ENCODE results near the gene TXNDC5. TPM values are rescaled to one million over a fixed set of nuclear protein-coding genes. Genes with fewer than 3 reads are reported as not detected.

Gene TXNDC5
- total RNA-seq, 1 donor from 2014 or later: 42.0 TPM

DNA sequence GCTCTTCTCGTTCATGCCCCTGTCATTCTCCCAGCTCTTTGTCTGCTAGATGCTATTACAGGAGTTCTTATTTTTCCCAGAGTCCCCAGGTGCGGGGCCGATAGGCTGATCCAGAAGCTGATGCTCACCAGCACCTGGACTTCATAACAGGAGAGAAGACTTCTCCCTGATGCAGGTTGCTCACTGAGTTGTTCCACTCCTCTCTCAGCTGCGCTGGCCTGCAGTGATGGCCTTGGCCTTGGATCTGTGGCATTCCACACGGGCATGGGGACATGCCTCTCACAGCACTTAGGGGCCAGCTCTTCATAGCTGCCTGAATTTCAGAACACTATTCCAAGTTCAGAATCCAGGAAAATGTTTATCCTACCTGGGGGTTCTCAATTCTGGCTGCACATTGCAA lies 7.1 kb upstream of the TXNDC5 start:
- ATAC-seq (no peak), DNase-seq (ENCODE audit: missing footprints) (no peak)
- intact Hi-C loops (cut with DNase I): no loop called here

DNA sequence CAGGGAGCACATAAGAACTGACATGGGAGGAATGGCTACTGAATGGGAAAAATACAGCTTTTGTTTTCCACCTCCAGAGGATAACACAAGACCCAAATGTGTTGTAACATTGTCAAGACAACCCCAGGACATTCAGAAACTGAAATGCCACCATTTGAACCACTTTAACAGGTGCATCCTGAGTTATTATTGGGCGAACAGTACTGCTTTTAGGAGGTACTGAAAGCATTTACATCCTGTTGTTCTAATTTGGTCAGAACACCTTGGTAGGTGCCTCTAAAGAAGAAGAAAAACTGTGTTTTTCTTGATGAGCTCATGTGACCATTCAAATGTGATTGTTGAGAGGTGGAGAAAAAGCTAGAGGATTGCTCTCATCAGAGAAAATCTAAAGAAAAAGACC lies 6.4 kb upstream of the TXNDC5 start:
- DNase-seq (ENCODE audit: missing footprints) (no peak), ATAC-seq (no peak)
- intact Hi-C loops (cut with DNase I): no loop called here

DNA sequence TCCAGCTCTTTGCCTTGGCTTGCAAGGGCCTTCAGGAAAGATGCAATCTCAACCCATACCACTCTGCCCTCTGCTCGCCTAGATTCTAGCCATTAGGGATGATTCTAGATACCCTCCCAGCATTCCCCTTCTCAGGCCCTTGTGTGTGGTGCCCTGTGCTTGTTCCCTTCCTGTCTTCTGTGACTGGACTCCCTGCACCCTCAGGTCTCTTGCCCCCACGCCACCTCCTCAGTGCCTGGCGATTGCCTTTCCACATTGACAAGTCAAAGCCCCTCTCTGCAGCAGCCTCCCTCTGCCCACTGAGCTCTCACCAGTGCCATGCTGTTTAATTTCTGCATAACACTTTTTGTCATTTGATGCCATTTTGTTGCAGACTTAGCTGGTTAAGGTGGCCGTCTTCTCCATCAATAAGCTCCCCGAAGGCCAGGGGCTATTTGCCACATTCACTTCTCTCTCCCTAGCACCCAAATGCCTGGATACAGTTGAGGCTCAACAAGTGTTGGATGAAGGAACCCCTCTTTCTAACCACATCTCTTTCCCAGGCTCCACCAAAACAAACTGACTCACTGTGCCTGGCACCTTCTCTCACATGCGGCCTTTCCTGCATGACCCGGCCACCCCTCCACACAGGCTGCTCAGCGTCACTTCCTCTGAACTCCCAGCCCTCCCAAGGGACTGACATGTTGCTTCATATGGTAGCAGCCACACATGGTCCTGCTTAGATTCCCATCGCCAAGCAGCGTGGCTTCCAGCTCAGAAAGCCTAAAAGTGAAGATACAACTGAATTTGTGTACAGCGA lies 4.6 kb upstream of the TXNDC5 start:
- intact Hi-C loops (cut with DNase I): loop anchor here (5.0 kb wide), 3 partner anchors 87 to 188 kb away; partner anchors contain the start of genes BLOC1S5 and BMP6

DNA sequence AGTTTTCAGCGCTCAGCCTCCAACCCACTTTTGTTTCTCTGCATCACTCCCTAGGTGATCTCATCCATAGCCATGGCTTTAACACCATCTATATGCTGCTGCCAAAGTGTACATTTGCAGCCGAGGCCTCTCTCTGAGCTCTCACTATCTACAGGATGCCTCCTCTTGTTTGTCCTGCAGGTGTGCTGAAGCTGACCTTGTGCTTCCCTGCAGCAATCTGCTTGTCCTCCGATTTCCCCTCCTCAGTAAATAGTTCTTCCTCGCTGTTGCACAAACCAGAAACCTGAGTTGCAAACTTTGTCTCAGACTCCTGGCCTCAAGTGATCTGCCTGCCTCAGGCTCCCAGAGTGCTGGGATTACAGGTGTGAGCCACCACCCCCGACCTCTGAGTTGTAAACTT lies 3.7 kb upstream of the TXNDC5 start:
- DNase-seq (ENCODE audit: missing footprints): no peak
- intact Hi-C loops (cut with DNase I): loop anchor here (5.0 kb wide), 3 partner anchors 88 to 187 kb away; partner anchors contain the start of genes BLOC1S5 and BMP6
- no peak for ATAC-seq

More for the DNA sequence above, 4.6 kb upstream of the TXNDC5 start:
- peak; percentile 53 for ATAC-seq
- DNase-seq (ENCODE audit: missing footprints): peak; percentile 78

DNA sequence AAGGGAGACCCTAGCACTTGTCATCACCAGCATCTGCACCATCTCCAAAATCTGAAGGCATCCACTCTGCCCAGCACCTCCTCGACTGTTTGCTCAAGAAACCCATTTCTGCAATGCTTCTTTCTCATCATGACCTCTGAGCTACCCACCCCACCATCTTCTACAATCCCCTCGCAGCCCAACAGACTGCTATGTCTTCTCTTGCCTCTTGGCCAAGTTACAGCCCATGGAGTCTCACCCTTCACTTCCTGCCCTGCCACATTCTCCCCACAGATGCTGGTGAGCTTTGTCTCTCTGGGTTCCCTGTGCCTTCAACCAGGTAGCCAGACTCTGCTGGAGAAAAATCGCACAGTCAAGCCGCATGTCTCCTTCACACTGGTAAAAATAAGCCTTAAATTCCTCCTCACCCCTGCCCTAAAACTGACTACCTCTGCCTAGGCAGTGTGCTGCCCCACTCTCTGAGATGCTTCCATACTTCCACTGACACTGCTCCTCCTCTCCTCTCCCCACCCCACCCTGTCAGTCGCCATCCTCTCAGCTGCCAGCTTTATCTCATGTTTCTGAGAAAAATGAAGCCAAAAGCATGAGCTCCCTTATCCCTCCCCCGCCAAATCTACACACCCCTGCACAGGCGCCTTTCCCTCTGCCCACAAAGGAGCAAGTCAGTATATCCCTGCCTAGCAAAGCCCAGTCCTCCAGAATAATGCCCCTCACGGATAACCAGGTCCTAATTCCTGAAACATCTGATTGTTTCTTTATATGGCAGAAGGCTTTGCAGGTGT lies 2.3 kb upstream of the TXNDC5 start:
- ATAC-seq (no peak), DNase-seq (ENCODE audit: missing footprints) (no peak)
- intact Hi-C loops (cut with DNase I): loop anchor here (5.0 kb wide), 3 partner anchors 89 to 186 kb away; partner anchors contain the start of genes BLOC1S5 and BMP6

DNA sequence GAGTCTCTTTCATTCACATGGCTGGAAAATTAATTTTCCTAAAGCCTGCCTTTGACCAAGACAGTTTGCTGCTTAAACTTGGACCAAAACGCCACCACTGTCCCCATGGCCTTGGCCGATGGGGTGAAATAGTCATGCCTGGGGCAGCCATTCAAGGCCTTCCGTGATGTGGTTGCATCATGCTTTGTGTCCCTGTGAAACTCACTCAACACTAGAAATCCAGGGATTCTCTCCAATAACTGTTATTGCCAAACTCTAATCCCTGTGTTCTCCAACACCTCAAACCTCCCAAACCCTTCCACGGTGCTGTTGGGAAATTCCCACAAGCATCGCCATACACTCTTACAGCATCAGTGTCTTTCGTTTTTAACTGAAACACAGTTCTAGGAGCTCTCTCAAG lies 1.4 kb upstream of the TXNDC5 start:
- ATAC-seq (peak; percentile 63), DNase-seq (ENCODE audit: missing footprints) (peak; percentile 74)
- intact Hi-C loops (cut with DNase I): loop anchor here (5.0 kb wide), 3 partner anchors 90 to 185 kb away; partner anchors contain the start of genes BLOC1S5 and BMP6

DNA sequence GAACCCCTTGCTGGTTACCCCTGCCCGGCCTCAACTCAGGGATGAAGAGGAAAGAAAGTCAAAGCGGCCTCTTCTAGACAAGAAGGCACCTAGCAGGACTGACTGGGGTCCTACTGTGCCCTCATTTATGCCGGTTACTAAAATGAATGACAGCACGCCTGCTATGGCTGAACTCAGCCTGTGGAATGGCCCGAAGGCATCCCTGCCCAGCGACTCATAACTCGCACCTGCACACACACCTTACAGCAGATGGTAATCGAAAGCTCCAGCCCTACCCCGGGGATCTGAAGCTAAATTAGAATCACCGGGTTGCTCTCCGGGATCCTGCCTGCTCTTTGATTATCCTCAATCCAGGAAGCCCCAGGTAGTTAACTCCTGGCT lies 747 bp upstream of the TXNDC5 start:
- DNase-seq (ENCODE audit: missing footprints): no peak
- no peak for ATAC-seq
- intact Hi-C loops (cut with DNase I): loop anchor here (2.0 to 5.0 kb wide), 4 partner anchors 63 to 184 kb away; partner anchors contain the start of genes BLOC1S5 and BMP6

DNA sequence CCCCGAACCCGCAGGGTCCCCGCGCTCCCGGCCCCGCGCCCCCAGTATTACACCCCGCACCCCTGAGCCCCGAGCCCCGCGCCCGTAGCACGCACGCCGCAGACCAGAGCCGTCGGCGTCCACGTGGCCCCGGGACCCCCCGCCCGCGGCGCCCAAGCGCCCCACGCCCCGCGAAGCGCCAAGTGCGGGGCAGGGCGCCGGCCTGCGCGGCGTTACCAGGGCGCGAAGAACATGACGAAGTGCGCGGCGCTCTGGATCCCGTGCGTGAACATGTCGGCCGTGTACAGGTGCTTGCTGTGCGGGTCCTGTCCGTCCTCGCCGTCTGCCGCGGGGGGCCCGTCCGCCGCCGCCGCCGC lies 312 bp downstream of the TXNDC5 start:
- intact Hi-C loops (cut with DNase I): loop anchor here (2.0 to 5.0 kb wide), 4 partner anchors 65 to 183 kb away; partner anchors contain the start of genes BLOC1S5 and BMP6

DNA sequence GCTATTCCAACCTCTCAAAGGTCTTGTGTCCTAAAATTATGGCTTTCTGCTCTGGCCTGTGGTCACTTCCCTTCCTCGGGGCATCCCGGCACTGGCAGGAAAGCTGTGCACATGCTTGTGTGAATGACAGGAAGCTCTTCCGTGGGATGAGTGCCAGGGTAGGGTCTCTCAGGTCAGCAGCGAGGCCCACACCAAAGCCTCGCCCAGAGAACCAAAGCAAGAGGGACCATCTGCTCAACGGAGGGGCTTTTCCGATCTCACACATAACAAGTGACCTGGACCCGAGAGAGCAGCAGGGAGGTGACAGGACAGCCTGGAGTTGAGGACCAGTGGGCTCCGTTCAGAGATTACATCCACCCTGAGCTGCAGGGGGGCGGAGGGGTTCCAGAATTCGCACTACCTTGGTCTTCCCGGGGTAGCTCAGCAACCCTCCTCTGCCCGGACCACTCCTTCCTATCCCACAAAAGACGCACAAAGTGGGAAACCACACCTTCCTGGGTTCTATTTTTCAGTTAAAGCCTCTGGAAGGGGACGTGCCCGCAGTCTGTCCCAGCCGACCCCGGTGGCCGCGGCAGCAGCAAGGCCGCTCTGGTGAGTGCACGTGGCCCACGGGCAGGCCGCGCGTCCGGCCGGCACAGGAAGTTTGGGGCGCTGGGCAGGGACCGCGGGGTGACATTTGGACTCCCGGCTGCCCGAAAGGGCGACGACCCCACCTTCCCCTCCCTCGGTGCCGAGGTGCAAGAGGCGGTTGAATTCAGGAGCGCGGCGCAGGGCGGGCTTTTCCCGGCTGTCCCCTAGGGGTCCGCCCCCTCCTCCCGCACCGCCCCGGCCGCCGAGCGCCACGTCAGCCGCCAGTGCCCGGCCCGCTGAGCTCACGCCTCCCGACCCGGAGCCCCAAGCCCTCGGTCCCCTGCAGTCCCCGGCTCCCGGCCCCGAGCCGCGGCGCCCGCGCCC lies 988 bp downstream of the TXNDC5 start:
- peak; percentile 75 for DNase-seq (ENCODE audit: missing footprints)
- peak; percentile 55 for ATAC-seq
- intact Hi-C loops (cut with DNase I): loop anchor here (2.0 to 5.0 kb wide), 4 partner anchors 65 to 182 kb away; partner anchors contain the start of genes BLOC1S5 and BMP6

More for the DNA sequence above, 312 bp downstream of the TXNDC5 start:
- DNase-seq (ENCODE audit: missing footprints) (no peak), ATAC-seq (peak; percentile 2)

DNA sequence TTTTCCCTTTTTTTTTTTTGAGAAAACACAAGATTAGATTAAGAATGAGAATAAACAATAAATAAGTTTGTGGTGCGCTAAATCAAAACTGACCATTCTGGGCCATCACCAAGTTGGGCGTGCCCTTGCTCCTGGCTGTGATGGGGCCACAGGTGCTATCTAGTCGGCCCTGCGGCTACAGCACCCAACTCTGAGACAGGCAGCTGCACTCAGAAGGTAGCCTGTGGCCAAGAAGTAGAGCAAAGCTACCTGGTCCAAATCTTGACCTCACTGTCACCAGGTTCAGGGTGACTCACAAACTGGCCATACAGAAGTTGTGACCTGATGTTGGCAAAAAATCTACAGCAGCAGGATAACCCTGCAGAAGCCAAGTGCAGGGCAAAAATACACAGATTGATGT lies 3.4 kb downstream of the TXNDC5 start:
- DNase-seq (ENCODE audit: missing footprints) (no peak), ATAC-seq (no peak)
- intact Hi-C loops (cut with DNase I): no loop called here

DNA sequence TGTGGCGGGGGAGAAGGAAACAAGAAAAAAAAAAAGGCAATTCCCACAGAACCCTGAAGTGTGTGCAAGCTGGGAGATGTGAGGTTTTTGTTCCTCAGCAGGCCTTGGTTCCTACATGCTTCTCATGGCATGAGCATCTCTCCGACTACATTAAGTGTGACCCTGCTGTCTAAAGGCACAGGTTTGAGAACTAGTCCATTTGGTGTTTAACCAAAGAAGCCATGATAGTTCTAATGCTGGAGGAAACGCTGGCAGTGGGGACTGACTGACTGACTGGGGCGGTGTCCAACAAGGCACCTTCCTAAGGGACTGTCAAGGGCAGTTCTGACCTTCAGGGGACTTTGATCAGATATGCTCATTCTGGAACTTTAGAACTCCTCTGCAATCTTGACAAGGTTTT lies 3.8 kb downstream of the TXNDC5 start:
- DNase-seq (ENCODE audit: missing footprints): no peak
- intact Hi-C loops (cut with DNase I): no loop called here

DNA sequence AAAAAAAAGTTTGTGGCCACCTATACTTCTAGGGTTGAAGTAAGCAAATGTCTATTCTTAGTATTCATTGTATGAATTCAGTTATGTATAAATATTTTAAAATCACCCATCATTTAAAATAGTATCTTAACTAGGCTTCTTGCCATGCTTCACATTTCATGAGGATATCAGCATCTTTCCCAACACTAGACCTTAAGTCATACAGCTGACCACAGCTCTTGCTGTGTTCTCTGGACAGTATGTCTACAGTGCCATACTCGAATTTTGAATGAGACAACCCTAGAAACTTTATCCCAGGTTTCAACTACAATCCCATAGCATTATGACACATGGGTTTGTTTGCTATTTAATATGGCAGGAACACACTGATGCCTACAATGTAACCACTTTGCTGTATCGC lies 5.2 kb downstream of the TXNDC5 start:
- no peak for DNase-seq (ENCODE audit: missing footprints)
- ATAC-seq: no peak
- intact Hi-C loops (cut with DNase I): no loop called here

More for the DNA sequence above, 3.8 kb downstream of the TXNDC5 start:
- ATAC-seq: no peak

DNA sequence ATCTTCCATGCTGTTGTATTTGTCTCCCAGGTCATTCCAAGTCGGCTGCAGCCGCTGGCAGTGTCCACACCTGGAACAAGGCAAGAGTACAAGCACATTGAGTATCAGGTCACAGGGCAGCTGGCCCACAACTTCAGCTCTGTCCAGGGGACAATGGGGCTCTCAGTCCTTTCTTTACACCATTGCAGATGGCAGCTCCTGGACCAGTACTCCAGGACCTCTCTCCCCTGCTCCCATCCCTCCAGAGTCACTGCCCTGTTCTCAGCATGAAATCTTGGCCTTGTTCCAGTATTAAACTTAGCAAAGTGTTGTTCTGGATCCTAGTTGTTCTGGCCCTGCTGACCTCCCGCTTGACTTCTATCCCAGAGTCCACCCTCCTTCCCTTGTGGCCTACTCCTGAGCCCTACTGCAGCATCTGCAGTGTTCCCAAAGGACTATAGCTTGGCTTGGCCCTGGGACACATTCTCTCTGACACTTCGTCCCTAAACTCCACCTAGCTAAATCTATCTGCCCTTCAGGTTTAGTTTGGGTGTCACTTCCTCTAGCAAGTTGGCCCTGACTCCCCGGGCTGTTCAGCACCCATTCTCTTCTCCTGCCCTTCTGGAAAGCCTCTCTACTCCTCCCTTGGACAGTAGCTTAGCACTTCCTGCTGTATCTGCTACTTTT lies 5.8 kb downstream of the TXNDC5 start:
- intact Hi-C loops (cut with DNase I): no loop called here
- DNase-seq (ENCODE audit: missing footprints): no peak
- peak; percentile 62 for ATAC-seq

DNA sequence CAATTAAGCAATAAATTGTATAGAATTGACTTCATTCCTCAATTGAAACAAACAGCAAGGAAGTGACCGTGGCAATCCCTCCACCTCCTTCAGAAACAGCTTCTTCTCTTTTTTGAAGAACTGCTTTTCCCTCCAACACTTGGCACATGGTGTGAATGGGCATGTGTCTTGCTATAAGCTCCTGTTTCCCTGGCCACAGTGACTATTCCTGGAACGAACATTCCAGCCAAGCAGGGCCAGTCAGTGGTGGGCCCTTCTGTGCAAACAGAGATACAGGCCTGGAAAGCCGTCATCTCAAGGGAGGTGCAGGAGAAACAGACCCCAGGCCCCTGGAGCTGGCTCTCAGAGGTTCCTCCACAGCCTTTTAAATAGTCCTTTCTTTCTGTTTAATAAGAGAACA lies 6.9 kb downstream of the TXNDC5 start:
- ATAC-seq (no peak), DNase-seq (ENCODE audit: missing footprints) (no peak)
- intact Hi-C loops (cut with DNase I): no loop called here

DNA sequence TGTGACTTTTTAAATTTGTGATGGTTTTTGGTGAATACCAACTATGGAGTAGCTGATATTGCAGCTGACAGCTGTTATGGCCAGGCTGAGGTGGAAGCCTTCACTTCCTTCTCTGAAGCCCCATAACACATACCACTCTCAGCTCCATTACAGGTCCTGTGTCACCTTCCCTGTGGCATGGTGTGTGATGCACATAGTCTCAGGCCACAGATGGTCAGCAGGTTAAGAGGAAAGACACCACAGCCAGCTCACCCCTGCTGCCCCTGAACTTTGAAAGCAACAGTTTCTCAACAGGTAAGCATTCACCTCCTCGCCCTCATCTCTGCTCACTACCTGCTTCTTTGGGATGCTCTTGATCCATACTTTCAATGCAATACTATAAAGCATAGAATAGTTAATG lies 7.7 kb downstream of the TXNDC5 start:
- intact Hi-C loops (cut with DNase I): no loop called here
- DNase-seq (ENCODE audit: missing footprints): no peak
- ATAC-seq: no peak

DNA sequence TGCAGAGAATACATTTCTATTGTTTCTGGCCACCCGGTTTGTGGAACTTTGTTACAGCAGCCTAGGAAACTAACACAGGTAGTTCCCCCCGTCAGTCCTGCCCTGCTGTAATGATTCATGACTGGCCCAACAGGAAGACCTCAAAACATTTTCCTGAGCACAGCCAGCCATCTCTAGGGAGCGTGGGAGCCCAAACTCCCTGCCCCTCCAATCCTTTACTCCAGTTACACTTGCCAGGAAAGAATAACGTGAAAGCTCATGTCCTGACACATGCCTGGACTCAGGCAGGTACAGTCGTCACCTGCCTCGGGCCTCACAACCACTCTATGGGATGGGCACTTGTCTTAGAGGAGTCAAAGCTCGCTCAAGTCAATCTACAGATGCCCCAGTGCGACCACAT lies 8.4 kb downstream of the TXNDC5 start:
- intact Hi-C loops (cut with DNase I): no loop called here
- ATAC-seq (no peak), DNase-seq (ENCODE audit: missing footprints) (no peak)

DNA sequence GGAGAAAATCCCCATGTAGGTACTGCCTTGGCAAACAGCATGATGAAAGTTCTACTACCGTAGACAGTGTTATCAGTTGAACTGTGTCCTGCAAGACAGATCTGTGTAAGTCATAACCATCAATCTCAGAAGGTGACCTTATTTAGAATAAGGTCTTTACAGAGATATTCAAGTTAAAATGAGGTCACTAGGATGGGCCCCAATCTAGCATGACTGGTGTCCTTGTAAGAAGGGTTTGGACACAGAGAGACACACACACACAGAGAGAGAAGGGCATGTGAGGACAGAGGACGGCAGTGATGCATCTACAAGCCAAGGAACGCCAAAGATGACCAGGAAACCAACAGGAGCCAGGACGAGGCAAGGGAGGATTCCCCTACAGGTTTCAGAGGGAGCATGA lies 8.8 kb downstream of the TXNDC5 start:
- no peak for ATAC-seq
- intact Hi-C loops (cut with DNase I): no loop called here
- DNase-seq (ENCODE audit: missing footprints): no peak

DNA sequence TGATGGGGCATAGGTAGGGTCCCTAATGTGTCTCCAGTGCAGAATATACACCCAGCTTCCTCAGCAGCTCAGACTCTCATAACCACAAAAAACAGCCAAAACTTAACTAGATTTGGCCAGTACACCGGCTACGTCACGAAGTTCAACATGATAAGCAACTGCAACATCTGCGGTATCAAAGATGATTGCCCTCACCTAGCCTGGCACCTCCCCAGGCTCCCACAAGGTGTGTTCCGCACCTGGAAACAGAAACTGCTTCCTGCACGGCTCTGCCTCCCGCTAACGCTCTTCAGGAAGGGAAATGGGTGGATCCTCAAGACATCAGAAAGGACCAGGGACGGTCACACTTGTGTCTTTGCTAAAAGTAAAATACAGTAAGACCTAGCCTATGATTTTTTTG lies 9.5 kb downstream of the TXNDC5 start:
- intact Hi-C loops (cut with DNase I): no loop called here
- DNase-seq (ENCODE audit: missing footprints) (no peak), ATAC-seq (no peak)
